ENCODE results near the gene CHMP4A. TPM values are rescaled to one million over a fixed set of nuclear protein-coding genes. Genes with fewer than 3 reads are reported as not detected.

CHMP4A gene
- total and polyA plus RNA-seq, 2 donors (not counting 1 experiment from before 2014, with no cell fraction given) = 91.2 to 103 TPM

DNA sequence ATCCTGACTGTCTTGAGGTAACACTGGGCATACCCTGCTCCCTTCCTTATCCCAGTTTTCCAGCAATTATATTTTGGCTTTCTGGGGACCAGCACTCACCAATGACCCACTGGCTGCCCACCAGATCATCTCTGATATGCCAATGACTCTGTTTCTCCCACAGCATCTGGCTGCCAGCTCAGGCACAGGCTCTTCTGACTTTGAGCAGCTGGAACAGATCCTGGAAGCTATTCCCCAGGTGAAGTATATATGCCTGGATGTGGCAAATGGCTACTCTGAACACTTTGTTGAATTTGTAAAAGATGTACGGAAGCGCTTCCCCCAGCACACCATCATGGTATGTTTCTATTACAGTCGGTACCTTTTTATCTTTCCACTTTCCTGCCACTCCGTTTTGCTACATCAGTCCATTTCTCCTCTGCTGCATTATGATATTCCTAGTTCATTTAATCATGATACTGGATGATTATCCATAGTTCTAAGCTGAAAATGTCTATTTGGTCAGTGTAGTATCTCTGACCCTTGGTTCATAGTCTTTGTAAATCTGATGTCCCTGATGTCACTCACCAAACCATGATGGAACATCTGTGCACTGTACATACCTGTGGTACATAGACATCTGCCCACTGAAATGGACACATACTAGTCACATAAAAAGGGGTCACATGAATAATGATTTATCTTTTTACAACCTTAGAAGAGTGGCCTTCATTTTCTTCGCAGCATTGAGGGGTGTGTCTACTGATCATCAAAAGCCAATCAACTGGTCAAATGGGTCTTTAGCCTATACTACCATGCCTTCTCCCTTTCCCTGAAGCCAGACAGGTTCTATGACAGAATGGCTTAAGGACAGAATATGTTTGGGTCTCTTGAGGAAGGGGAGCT is 22.8 kb upstream of the CHMP4A start:
- DNase-seq (no peak), ATAC-seq (ENCODE audit: low read depth) (no peak)
- no peaks in the 10 kb centered on the region for H3K9me3 Mint-ChIP-seq (ENCODE audit: insufficient read depth)
- peak overlapping the region; percentile 0 for H3K27ac Mint-ChIP-seq
- Histone ChIP-seq H3K4me3 (ENCODE audit: control extremely low read depth in 1 of 5, extremely low read depth in 1 of 5, insufficient read depth in 1 of 5, low read depth in 2 of 5, low read length in 4 of 5) (no peak overlapping the region), H4K20me1 (ENCODE audit: control insufficient read depth, insufficient read depth, low read length, poor library complexity, severe bottlenecking) (peaks cover 38% of the 10 kb centered on the region), H3K4me1 (ENCODE audit: control insufficient read depth in 2 of 2, insufficient read depth in 2 of 2, low read length in 2 of 2) (peaks cover 40 to 44% of the 10 kb centered on the region in 2 donors), H3K36me3 (replicated peaks in 1 of 2; ENCODE audit: control extremely low read depth in 1 of 2, control insufficient read depth in 1 of 2, extremely low read depth in 1 of 2, insufficient read depth in 2 of 2, low read length in 1 of 2) (peaks cover 2 to 61% of the 10 kb centered on the region in 2 experiments), H3K9ac (ENCODE audit: low read length) (no peak overlapping the region), H3K9me3 (ENCODE audit: control extremely low read depth in 1 of 3, control insufficient read depth in 2 of 3, insufficient read depth in 1 of 3, low read length in 2 of 3) (no peaks in the 10 kb centered on the region), H3K27ac (ENCODE audit: low read length in 2 of 2) (peak overlapping the region in 1 of 2 donors; percentile 41), H3K4me2 (replicated peaks; ENCODE audit: low read depth, low read length, poor library complexity, severe bottlenecking) (no peak overlapping the region), H3K79me2 (ENCODE audit: control insufficient read depth, insufficient read depth, low read length) (peaks cover 64% of the 10 kb centered on the region), H2AFZ (ENCODE audit: insufficient read depth, low read depth, low read length, poor library complexity, severe bottlenecking) (no peak overlapping the region), H3K27me3 (replicated peaks in 1 of 4; ENCODE audit: control extremely low read depth in 1 of 4, control insufficient read depth in 3 of 4, insufficient read depth in 4 of 4, low read length in 3 of 4) (no peaks in the 10 kb centered on the region)
- no peak overlapping the region for H3K4me3 Mint-ChIP-seq
- H3K4me1 Mint-ChIP-seq = peaks cover 81% of the 10 kb centered on the region
- H3K27me3 Mint-ChIP-seq = no peaks in the 10 kb centered on the region
- POLR2A ChIA-PET = interaction anchor here (0.5 kb wide), 1 partner anchor 85 kb away, joined by 3 read pairs; no protein-coding TSS in a partner anchor
- intact Hi-C loops (cut with micrococcal nuclease) = no loop called here
- CTCF ChIA-PET = interaction anchor here (1.4 to 3.2 kb wide), 4 partner anchors 20 to 196 kb away, joined by 5 to 10 read pairs (median 7); partner anchors contain the start of gene MDP1
- no CpG with 5 or more reads among the region's 5 CpGs for WGBS (ENCODE audit: insufficient coverage)
- no peak for TF ChIP-seq EZH2 (IDR thresholded peaks at IDR 0.05; ENCODE audit: borderline replicate concordance, insufficient read depth, low read depth, low read length, poor library complexity, severe bottlenecking)
- TF ChIP-seq, protein P1, sequence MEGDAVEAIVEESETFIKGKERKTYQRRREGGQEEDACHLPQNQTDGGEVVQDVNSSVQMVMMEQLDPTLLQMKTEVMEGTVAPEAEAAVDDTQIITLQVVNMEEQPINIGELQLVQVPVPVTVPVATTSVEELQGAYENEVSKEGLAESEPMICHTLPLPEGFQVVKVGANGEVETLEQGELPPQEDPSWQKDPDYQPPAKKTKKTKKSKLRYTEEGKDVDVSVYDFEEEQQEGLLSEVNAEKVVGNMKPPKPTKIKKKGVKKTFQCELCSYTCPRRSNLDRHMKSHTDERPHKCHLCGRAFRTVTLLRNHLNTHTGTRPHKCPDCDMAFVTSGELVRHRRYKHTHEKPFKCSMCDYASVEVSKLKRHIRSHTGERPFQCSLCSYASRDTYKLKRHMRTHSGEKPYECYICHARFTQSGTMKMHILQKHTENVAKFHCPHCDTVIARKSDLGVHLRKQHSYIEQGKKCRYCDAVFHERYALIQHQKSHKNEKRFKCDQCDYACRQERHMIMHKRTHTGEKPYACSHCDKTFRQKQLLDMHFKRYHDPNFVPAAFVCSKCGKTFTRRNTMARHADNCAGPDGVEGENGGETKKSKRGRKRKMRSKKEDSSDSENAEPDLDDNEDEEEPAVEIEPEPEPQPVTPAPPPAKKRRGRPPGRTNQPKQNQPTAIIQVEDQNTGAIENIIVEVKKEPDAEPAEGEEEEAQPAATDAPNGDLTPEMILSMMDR (IDR thresholded peaks at IDR 0.05) = no peak

Data from B cell (primary cell).